HK-2 (cell line): Measurements from ENCODE around the gene TEAD4.

Experiments
- DNase-seq: peaks from one replicate; pipeline ENCODE4 v3.0.0-alpha.2; 2018; ENCODE audit not compliant: unreplicated experiment

The TEAD4 gene

DNA sequence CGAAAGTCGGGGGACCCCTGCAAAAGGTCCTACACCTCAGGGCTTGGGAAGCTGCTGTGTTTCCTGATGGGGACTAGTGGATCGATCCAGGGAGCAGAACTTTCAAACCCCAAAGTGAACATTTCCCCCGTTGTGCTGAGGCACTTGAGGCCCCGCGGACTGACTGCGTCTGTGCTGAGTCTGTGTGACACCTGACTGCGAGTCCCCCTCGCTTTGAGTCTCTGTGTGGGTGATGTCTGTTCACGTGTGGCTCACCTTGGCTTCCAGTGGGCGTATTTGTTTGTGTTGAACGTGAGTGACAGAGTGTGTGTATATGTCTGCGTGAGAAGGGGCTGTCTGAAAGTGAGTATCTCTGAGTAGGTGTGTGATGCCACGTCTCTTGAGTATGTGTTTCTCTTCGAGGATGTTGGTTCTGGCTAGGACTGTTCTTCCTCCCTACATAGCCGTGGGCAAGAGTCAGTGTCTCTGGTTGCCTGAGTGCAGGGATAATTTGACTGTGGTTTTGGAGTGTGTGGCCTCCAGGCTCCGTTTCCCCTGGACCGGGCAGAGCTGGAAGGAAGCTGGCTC lies 1.3 kb downstream of the TEAD4 start:
- DNase-seq: peak; percentile 39

DNA sequence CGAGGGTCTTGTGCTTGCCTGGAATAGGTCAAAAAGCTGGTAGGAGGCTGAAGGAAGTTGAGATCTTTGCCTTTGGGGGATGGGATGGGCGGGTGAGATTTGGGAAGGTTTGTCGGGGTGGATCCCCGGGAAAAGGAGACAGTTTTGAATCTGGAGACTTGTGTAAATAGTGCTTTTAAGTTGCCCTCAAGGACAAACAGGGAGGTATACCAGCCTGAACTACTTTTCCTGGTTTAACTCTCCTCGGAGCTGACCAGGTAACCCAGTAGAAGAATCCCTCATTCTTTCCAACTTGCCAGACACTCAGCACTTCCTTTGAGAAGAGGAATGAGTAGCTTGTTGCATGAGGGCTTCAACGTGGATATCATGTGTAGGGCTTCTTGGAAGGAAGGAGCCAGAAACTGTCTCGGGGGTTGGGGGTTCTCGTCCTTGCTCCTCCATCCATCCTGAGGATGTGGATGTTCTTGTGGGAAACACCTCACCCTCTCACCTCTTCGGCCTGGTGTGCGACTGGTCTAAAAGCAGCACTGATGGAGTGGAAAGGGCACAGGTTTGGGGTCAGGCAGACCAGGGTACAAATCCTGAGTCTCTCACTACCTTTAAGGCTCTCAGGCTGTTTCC lies 1.9 kb downstream of the TEAD4 start:
- DNase-seq: no peak

DNA sequence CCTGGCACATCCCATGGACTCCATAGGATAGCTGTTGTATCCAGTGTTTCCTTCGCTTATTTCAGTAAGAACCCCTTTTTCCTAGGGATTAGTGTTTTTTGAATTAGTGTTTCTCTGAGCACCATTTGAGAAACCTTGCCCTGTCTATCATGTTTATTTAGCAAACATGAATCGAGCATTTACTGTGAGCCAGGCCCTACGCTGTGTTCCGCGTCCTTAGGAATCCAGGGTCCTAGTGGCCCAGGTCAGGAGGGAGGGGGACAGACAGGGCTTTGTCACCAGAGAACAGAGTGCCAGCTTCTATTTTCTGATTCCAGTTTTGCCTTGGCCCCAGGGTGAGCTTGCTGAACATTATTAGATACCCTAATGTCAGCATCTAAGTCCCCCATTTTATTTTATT lies 2.5 kb downstream of the TEAD4 start:
- no peak for DNase-seq

DNA sequence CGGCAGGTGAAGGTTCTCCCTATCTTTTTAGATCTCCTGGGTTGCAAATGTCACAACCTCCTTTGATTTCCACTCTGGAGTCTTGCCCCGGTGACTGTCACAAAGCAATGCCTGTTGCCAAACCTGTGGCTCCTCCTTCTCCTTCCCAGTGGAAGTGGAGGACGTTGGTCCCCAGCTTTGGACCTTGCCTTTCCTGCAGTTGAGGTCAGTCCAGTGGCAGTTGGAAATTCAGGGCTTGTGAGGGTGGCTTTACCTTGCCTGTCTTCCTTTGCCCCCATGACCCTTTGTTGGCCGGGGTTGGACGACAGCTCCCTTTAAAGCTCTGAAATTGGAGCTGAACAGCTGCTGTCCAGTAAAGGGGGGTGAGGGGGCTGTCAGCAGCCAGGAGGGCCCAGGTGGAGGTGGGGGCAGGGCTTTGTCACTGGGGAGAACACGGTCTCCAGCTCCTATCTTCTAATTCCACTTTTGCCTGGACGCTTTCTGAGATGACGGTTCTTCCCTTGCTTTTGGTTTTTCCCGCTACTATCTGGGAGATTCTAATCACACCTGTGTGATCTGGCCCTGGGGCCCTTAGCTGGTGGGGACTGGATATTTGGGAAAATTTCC lies 4.1 kb downstream of the TEAD4 start:
- DNase-seq: no peak

DNA sequence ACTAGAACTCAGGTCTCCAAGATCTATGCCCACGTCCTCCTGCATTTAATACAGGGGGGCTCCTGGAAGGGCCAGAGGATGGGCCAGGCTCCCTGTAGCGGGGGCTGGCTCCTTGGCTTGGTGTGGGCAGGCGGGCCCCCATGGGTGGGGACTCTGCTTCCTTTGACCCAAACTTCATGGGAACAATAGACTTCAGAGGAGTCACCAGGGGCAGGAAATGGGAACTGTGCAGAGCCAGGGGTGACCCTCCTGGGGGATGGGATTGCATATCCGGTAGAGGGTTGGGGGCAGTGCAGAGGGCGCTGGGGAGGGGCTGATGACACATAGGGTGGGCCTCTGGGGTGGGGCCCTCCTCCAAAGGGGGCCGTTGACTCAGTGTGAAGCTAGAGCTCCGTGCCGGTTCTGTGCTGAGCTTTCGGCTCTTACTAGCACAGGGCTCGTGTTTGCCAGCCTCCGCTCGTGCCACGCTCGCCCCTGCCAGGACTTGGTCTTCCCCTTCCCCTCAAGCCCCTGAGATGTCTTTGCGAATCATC lies 4.6 kb downstream of the TEAD4 start:
- no peak for DNase-seq

DNA sequence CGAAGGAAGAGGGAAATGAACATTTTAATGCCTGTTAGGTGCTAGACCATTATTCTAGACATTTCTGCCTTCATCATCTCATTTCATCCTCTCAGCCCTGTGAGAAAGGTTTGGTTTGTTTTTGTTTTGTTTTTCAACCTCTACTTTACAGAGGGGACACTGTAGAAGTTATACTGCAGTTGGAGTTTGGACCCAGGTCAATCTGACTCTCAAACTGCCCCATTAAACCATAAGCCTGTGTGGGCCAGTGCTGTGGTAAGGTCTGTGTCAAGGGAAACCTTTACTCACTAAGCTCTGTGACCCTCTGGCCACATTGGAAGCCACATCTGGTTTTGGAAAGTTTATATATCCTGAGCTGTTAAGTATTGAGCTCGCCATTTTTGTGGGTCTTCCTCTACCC lies 8.5 kb downstream of the TEAD4 start:
- DNase-seq: no peak

DNA sequence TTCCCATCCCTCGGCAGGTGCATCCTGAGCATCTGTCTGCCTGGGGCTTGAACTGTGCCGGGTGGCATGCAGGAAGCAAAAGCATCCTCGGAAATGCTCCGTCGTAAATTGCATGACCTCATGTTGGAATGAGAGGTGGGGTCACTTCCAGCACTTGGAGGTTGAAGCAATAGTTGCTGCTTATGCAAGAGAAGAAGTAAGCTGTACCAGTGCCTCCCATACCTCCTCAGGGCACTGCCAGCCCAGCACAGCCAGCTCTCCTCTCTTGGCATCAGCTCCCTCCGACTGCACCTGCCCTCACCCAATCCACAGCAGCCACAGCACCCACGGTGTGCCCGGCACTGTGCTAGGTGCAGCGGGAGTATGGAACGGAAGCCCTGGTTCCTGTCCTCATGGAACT lies 11.5 kb downstream of the TEAD4 start:
- DNase-seq: no peak

DNA sequence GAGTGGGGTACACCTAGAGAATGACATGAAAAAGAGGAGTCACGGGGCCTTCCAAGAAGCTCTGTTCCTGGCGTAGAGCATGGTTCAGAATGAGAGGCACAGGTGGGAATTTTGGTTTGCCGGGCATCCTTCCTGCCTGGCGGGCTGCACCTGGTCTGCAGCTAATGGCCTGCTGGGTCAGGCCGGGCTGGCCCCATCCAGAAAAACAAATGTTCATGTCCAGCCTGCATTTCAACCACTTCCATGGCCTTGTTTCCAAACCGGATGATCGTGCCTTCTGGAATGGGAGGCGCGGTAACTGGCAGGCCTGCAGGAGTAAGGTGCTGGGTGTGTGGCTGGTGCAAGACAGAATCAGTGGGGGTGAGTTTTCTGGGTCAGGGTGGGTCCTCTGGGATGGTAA lies 14.4 kb downstream of the TEAD4 start:
- DNase-seq: no peak

DNA sequence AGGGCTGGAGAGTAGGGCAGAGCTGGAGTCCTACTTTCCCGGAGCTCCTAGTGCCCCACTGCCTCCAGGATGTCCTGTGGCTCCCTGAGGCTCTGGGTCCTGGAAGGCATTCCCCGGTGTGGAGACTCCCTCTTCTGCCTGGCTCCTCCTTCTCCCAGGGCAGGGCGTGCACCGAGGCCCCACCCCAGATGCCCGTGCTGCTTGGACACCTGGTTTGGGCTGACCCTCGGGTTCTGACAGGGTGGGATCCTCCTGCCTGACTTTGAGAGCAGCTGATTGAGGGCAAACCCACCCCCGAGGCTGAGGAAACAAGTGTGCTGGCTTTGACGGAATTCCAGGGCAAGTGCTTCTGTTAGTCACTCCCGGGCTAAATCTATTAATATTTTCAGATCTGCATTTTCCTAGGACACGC lies 15.4 kb downstream of the TEAD4 start:
- DNase-seq: no peak

DNA sequence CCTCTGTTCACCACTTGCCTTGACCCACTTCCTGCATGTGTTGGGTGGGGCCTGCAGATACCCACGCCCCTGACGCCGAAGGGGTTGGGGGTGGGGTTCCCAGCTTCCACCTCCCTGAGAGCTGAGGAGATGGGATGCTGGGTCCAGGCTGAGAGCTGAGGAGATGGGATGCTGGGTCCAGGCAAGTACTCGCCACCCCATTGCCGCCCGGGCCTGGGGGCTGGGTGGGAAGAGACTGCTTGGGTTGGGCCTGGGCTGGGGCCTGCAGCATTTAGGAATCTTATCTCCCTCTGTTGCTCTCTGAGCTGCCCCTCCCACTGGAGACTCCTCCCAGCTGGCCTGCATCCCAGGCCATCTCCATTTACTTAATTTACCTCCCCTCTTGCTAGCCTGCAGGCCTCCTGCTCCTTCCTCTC lies 17.4 kb downstream of the TEAD4 start:
- no peak for DNase-seq

DNA sequence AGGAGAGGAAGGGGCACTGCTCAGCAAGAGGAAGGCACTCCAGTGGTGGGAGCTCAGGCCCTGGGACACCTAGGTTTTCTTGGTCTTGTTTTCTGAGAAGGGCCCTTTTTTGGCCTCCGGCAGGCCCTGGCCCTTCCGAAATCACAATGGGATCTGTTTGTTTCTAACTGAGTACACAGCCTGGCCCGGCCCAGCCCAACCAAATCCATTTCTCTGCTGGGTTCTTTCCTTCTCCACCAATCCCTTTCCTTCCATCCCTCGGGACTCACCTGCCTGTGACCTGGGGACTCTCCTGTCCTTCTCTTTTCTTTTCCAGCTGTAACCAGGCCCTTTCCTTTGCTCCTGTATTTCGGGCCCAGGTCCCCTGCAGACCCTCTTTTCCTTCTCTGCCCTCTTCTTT lies 18.6 kb downstream of the TEAD4 start:
- no peak for DNase-seq

DNA sequence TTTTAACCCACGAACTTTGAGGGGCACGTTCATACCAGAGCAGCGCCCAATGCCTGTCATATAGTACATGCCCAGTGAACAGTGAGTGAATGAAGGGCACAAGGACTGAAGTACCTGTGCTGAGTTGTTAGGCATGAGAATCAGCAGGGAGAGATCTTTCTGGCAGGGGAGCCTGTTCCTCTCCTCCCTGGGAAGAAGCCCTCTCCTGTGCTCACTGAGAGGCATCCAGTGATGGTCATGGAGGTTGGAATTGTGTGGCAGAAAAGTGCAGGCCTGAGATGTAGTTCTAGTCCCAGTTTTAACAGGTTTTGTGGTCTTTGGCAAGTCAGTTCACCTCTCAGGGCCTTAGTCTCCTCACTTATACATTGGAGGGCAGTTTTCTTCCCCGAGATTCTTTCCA lies 20.6 kb downstream of the TEAD4 start:
- no peak for DNase-seq

DNA sequence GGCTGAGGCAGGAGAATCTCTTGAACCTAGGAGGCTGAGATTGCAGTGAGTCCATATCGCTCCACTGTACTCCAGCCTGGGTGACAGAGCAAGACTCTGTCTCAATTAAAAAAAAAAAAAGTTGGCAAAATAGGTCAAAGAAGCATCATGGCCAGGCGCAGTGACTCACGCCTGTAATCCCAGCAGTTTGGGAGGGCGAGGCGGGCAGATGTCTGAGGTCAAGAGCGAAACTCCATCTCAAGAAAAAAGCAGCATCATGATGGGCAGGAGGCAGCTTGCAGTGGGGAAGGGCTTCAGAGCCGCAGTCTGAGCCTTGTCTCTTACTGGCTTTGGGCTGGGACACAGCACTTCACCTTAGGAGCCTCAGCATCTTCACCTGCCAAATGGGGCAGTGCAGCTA lies 21.4 kb downstream of the TEAD4 start:
- DNase-seq: no peak

DNA sequence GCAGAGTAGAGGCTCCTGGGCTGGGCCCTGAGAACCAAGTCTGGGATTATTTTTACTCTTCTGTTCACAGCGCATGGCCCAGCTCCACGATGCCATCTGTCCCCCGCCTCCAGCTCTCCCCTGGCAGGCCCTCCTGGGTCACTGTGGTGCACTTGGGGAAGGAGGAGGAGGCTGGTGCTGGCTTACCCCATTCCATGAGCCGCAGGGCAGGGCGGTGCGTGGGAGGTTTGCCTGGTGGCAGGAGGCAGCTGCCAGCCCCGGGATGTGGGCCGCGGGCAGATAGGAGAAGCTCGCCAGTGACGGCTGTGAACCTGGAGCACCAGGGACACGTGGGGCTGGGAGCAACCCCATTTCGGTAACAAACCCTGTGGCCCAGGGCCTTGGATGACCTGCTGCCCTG lies 23.2 kb downstream of the TEAD4 start:
- DNase-seq: no peak

DNA sequence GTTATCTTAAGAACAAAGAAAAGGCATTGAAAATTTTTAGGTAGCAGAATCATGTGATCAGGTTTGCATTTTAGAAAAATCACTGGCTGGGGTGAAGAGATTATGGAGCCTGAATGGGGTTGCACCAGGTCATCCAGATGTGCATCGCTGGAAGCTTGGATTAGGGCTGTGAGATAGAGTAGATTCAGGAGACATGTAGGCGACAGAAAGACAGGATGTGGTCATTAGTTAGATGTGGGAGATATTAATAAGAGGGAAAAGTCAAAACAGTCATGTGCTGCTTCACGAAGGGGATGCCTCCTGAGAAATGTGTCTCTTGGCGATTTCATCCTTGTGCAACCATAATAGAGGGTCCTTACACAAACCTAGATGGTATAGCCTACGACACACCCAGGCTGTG lies 25.1 kb downstream of the TEAD4 start:
- DNase-seq: no peak

DNA sequence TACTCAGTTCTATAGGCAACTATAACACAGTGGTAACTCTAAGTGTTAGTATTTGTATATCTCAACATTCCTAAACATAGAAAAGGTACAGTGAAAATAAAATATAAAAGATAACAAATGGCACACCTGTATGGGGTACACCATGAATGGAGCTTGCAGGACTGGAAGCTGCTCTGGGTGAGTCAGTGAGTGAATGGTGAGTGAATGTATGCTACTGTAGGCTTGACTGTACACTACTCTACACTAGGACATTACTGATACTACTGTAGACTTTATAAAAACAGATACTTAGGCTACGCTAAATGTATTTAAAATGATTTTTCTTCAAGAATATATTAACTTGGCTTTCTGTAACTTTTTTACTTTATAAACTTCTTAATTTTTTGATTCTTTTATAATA lies 25.5 kb downstream of the TEAD4 start:
- no peak for DNase-seq

DNA sequence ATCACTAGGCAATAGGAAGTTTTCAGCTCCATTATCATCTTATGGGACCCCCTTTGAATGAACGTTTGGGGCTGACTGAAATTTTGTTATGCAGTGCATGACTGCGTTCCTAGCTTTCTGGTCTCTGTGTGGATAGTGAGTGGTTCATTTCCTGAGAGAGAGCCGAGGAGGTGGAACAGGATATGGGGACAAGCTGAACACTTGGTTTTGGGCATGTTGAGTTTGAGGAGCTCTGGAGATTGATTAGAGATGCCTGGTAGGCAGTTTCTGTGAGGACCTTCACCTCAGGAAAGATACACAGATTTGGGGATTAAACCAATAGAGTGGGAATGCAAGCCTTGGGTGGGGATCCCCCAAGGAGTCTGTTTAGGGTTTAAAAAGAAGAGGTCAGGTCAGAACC lies 27.7 kb downstream of the TEAD4 start:
- DNase-seq: no peak

DNA sequence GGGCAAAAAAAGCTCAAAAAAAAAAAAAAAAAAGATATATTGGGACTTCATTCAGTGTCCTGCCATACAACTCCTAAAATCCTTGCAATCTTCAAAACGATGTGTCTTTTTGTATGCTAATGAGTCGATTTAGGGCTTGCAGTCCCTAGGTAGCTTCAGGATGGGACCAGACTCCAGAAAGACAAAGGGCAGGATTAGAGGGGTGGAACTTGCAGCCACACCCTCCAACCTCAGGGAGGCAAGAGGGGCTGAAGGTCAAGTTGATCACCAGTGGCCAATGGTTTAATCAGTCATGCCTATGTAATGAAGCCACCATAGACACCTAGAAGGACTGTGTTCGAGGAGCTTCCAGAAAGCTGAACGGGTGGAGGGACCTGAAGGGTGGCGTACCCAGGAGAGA lies 29.3 kb downstream of the TEAD4 start:
- no peak for DNase-seq

DNA sequence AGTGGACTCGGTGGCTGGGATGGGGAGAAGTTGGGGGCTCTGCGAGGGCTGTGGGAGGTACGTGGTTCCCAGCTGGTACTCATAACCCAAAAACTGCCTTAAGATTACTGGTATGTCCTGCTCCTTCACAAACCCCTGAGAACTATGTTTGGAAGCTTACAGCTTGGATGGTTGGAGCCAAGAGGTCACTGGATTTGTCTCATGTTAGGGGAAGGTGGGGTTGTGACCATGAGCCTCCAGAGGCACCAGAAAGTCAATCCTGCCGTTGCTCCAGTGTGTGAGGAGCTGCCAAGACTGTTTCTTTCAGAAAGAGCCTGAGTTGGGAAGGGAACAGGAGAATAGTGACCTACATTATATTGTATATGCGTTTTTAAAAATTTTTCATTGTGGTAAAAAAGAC lies 33.5 kb downstream of the TEAD4 start:
- DNase-seq: no peak

DNA sequence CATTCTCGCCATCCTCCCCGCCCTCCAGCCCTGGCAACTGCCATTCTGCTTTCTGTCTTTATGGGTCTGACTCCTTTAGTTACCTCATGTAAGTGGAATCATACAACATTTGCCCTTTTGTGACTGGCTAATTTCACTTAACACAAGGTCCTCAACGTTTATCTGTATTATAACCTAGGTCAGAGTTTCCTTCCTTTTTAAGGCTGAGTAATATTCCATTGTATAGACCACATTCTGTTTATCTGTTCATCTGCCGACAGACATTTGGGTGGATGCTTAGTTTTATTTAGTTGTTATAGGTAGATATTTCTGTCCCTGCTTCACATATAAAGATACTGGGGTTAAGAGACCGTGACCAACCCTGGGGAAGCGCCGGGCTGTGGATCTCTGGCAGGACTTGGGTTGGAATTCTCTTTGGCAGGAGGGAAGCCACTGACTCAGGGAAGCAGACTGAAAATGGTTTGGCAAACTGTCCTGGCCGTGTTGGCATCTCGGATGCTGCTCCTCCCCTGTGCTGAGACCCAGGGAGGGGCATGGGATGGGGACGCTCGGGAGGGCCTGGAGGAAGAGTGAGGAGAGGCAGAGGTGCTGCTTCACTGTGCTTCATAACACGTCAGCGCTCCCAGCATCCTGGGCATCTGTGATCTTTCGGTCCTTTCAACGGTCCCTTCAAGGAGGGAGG lies 38.9 kb downstream of the TEAD4 start:
- DNase-seq: no peak

DNA sequence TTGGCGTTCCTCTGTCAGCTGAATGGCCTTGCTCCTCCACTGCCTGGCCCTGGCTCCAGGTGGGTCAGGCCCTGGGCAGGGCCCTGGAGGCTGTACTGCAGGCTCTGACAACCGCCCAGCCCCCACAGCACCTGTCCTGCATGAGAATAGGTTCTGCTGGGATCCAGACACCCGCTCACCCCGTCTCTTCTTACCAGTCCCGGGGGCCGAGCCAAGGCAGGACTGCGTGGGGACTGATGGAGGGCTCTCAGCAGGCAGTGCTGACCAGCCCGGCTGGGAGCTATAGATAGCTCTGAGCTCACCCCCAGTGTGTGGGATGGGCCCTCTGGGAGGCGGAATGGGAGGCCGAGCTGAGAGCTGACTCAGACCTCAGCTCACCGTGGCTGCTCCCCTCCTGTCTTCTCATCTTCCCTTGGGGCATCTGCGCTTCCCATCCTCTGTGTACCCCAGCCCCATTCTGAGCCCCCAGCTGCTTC lies 39.6 kb downstream of the TEAD4 start:
- peak; percentile 39 for DNase-seq

DNA sequence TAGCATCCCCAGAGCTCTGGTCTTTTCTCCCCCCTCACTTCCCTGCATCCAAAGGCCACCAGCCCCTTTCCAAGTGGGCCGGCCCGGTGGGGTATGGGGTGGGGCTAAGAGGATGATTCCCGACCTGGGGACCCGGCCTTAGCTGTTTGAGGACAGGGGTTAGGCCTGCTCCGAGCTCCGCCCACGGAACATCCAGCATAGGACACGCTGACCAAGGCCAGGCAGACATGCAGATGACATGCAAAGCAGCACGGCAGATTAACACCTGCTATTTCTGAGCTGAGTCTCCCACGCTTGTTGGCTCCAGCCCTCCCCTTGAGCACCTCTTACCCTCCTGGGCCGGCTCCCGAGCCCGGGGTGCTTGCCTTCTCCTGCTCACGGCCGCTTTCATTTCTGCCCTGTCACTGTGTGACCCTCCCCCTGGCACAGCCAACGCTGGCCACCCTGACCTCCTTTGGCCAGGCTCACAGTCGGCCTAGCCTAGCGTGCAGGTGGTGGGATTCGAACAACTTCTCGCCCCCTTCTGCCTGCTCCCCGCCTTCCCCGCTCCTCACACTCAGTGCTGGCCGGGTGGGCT lies 40.2 kb downstream of the TEAD4 start:
- no peak for DNase-seq
